GM13977 (cell line): Measurements from ENCODE around the gene DPF3.

Experiments
- DNase-seq: peaks from one replicate; pipeline ENCODE4 v3.0.0; 2012; ENCODE audit warnings: low spot score
- in situ Hi-C: fragments of 300-500 bp; cut with MboI; formaldehyde crosslinking; loops from one replicate; pipeline ENCODE4 v1.12.0; 2022; ENCODE audit warnings: low sequenced_read_pairs, low pct_unique_long_range_greater_than_20kb, mixed read lengths, inconsistent platforms; ENCODE audit not compliant: unreplicated experiment
- TF ChIP-seq, protein P1 (sequence below): IDR thresholded peaks from 2 replicates; pipeline ENCODE4 v1.5.1; 2012; ENCODE audit warnings: mild to moderate bottlenecking, control low read depth; ENCODE audit not compliant: insufficient read depth; ENCODE audit errors: extremely low read depth, missing control alignments

The DPF3 gene

DNA sequence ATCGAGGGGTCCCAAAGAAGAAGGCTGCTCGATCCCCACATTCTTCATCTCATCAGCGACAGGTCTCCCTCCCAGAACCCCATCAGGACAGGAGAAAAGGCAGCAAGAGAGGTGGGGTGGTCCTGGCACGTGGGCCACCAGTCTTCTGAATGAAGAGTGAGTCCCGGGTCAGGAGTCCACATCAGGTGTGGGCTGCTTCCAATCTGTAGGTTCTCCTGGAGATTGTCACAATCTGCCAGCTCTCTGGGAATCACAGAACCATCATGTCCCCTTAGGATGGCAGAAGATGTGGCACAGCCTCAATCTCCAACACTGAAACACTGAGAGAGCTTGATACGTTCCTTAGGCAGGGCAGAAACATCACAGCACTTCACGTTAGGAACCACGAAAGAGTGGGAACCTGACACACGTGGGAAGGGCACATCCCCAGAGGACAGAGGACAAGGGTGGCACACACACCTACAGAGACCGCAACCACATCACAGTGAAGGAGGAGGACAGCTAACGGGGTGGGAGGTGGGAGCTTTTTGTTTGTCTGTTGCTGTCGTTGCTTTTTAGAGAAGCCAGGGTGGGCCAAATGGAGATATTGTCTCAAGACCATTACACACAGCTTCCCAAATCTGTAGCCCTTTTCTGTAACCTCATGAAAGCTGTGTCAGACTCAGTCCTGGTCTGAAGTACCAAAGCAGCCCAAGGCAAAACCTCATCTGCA is 284.5 kb downstream of the DPF3 start:
- DNase-seq, result no peak
- in situ Hi-C loops, result no loop called here
- TF ChIP-seq, protein P1, sequence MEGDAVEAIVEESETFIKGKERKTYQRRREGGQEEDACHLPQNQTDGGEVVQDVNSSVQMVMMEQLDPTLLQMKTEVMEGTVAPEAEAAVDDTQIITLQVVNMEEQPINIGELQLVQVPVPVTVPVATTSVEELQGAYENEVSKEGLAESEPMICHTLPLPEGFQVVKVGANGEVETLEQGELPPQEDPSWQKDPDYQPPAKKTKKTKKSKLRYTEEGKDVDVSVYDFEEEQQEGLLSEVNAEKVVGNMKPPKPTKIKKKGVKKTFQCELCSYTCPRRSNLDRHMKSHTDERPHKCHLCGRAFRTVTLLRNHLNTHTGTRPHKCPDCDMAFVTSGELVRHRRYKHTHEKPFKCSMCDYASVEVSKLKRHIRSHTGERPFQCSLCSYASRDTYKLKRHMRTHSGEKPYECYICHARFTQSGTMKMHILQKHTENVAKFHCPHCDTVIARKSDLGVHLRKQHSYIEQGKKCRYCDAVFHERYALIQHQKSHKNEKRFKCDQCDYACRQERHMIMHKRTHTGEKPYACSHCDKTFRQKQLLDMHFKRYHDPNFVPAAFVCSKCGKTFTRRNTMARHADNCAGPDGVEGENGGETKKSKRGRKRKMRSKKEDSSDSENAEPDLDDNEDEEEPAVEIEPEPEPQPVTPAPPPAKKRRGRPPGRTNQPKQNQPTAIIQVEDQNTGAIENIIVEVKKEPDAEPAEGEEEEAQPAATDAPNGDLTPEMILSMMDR, result no peak

DNA sequence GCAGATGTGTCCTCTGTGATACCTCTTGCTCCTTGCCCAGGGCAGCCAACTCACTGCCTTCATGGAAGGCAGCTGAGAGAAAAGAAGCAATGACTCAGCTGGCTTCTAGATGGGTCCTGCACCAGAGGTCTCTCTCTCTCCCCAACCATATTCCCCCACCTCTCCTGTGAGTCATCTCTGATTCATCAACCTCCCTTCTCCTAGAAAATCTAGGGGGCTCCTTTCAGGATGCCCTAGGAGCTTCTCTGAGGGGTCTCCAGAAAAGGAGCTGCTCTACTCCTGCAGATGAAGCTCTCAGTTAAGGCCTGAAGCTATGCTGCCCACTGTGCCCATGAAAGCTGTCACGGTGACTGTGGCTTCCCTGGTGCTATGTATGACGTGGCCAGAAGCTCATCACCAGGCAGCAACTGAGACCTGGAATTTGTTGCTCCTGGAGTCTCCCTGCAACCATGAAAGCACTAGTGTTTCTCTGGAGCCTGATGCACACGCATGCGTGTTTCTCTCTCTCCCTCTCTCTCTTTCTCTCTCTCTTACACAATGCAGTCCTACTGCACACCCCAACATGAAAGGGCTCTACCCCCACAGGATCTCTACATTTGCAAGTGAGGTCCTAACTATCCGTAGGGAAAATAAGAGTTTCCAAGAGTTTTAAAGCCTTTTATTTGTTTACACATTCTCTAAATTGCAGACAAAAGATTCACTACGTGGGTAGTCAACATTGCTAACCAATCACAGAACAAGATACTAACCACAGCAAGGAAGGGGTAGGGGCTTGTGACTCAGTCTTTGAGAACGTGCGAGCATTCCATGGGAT is 285.3 kb downstream of the DPF3 start:
- in situ Hi-C loops, result no loop called here
- TF ChIP-seq, protein P1, result no peak
- no peak for DNase-seq

DNA sequence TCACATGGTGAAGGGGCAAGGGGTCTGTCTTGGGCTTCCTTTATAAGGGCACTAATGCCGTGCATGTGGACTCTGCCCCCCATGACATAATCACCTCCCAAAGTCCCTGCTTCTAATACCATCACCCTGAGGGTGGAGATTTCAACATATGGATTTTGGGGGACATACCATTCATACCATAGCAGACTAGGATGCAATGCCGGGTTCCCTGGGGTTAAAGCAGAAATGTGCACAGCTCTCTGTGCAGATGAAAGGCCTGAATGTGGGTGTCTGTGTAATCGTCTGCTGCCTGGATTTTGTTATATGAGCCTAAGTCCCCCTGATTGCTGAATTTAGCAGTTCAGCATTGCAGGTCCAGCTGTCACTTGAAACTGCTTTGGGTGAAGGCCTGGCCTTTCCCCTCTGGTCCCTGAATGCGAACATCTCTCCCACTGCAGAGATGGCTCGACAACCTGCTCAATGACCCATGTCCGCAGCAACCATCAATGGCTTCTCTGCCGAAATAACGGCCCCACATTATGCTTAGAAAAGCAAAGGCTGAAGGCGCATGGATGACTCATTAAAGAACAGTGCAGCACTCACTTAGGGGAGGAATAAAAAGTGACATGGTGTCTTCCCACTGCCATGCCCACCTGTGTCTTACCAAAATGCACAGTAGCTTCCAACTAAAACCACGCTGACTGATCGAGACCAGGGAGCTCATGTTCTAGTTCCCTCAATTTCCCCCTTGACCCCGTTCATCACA is 286.3 kb downstream of the DPF3 start:
- in situ Hi-C loops, result no loop called here
- DNase-seq, result no peak
- TF ChIP-seq, protein P1, result no peak

DNA sequence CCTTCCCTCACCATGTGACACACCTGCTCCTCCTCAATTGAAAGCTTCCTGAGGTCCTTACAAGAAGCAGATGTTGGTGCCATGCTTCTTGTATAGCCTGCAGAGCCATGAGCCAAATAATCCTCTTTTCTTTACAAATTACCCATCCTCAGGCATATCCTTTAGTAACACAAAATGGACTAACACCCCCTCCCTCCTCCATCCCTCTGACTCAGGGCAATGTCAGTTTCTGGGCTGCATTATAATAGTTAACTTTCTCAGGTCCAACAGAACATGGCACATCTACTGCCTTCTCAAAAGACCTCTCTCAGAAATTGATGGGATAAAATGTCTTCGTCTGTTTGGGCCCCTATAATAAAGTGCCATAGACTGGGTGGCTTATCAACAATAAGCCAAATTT is 287.0 kb downstream of the DPF3 start:
- DNase-seq, result no peak
- in situ Hi-C loops, result no loop called here

DNA sequence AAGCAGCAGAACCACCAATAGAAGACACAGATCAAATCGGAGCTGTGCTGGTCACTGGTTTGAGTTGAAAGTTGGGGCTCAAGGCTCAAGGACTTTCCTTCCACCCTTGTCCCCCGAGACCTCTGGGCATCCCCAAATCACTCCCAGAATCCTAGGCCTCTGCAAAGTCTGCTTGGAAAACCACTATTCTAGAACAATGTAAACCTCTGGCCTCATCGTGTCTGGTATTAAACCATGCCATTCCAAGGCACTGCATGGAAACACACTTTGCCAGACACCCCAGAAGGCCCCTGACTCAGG is 288.0 kb downstream of the DPF3 start:
- DNase-seq, result no peak
- in situ Hi-C loops, result no loop called here
- TF ChIP-seq, protein P1, result no peak

More for the DNA sequence above, 287.0 kb downstream of the DPF3 start:
- TF ChIP-seq, protein P1, result no peak

DNA sequence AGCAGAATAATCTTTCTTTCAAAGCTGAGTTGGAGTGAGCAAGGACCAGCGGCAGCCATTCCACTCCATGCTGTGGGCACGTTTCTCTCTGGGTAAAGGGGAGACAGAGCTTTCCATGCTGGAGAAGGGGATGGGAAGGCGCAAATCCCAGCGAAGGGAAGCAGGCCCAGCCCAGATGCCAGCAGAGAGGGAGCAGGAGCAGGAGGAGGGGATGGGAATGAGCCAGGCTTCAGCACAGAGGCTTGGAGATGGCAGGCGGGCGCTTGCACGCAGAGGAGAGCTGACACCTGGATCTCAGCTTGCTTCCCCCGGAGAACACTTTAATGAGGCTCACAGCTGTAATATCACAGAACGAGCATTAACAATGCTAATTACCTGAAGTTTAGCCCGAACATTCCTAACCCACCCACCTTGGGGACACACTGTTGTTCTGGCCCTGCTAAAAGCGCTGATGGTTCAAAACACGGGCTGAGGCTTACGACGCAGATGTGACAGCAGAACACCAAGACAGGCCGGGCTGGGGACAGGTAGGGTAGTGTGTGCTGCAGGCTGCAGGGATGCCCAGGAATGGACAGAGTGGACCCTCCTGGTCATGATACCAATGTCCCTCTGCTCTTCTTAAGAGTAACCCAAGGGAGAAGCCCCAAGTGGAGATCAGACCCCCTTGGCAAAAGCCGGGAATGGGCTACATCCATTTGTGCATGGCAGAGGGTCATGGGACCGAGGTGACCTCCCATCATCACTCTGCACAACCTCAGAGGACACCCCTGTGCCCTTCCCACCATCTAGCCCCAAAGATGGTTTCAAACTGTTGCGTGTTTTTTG is 288.6 kb downstream of the DPF3 start:
- in situ Hi-C loops, result no loop called here
- no peak for DNase-seq
- TF ChIP-seq, protein P1, result no peak
